Astrocyte of the hippocampus (primary cell): ENCODE results near the gene ID2.

ENCODE experiments used
- DNase-seq: peaks from one replicate; pipeline ENCODE4 v3.0.0; 2011; ENCODE audit warnings: low read depth, low spot score

The ID2 gene

GRCh38 chr2:8647462-8647857, 34.4 kb upstream of the ID2 start:
- no peak for DNase-seq

- DNase-seq = no peak
These were observed 33.2 kb upstream of the ID2 start for GRCh38 chr2:8648441-8649213.

- no peak for DNase-seq
These were observed 32.1 kb upstream of the ID2 start for GRCh38 chr2:8649718-8650117.

- DNase-seq = no peak
These were observed 31.6 kb upstream of the ID2 start for GRCh38 chr2:8650256-8650655.

GRCh38 chr2:8652774-8653426, 29.0 kb upstream of the ID2 start:
- no peak for DNase-seq

GRCh38 chr2:8653485-8653884, 28.4 kb upstream of the ID2 start:
- DNase-seq = peak; percentile 36

- DNase-seq = no peak
These were observed 27.8 kb upstream of the ID2 start for GRCh38 chr2:8654041-8654440.

- no peak for DNase-seq
These were observed 27.4 kb upstream of the ID2 start for GRCh38 chr2:8654483-8654882.

GRCh38 chr2:8656160-8656641, 25.7 kb upstream of the ID2 start:
- peak; percentile 35 for DNase-seq

- no peak for DNase-seq
These were observed 25.0 kb upstream of the ID2 start for GRCh38 chr2:8656811-8657210.

GRCh38 chr2:8657423-8658062, 24.3 kb upstream of the ID2 start:
- DNase-seq = no peak

GRCh38 chr2:8658064-8658862, 23.6 kb upstream of the ID2 start:
- no peak for DNase-seq

GRCh38 chr2:8659092-8659734, 22.6 kb upstream of the ID2 start:
- DNase-seq = no peak

- DNase-seq = no peak
These were observed 21.9 kb upstream of the ID2 start for GRCh38 chr2:8659735-8660492.

- DNase-seq = no peak
These were observed 20.6 kb upstream of the ID2 start for GRCh38 chr2:8661235-8661634.

GRCh38 chr2:8661736-8662135, 20.1 kb upstream of the ID2 start:
- DNase-seq = no peak

- DNase-seq = peak; percentile 77
These were observed 19.5 kb upstream of the ID2 start for GRCh38 chr2:8662239-8662879.

GRCh38 chr2:8663997-8664396, 17.9 kb upstream of the ID2 start:
- DNase-seq = no peak

GRCh38 chr2:8666581-8666980, 15.3 kb upstream of the ID2 start:
- no peak for DNase-seq

GRCh38 chr2:8667896-8668512, 13.9 kb upstream of the ID2 start:
- DNase-seq = no peak
